ENCODE results near the gene OSM.

GRCh38 chr22:30219049-30219654, 47.5 kb downstream of the OSM start:
- TF ChIP-seq FOXK2 (IDR thresholded peaks at IDR 0.05): no peak
- TF ChIP-seq FOXA1 (IDR thresholded peaks at IDR 0.05): no peak
- no peak for TF ChIP-seq ARNT (IDR thresholded peaks at IDR 0.05)
- TF ChIP-seq NFRKB (IDR thresholded peaks at IDR 0.05): no peak
- TF ChIP-seq ELF4 (IDR thresholded peaks at IDR 0.05): no peak
- no peak for TF ChIP-seq SUZ12 (IDR thresholded peaks at IDR 0.05)
- no peak for TF ChIP-seq BHLHE40 (IDR thresholded peaks at IDR 0.05; ENCODE audit: borderline replicate concordance)
- no peak for TF ChIP-seq HDGF (IDR thresholded peaks at IDR 0.05; ENCODE audit: borderline replicate concordance)
- no peak for TF ChIP-seq LEF1 (IDR thresholded peaks at IDR 0.05; ENCODE audit: borderline replicate concordance)
- TF ChIP-seq SP1 (IDR thresholded peaks at IDR 0.05): no peak
- TF ChIP-seq, protein P1, sequence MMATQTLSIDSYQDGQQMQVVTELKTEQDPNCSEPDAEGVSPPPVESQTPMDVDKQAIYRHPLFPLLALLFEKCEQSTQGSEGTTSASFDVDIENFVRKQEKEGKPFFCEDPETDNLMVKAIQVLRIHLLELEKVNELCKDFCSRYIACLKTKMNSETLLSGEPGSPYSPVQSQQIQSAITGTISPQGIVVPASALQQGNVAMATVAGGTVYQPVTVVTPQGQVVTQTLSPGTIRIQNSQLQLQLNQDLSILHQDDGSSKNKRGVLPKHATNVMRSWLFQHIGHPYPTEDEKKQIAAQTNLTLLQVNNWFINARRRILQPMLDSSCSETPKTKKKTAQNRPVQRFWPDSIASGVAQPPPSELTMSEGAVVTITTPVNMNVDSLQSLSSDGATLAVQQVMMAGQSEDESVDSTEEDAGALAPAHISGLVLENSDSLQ (IDR thresholded peaks at IDR 0.05): no peak
- no peak for TF ChIP-seq ZNF384 (IDR thresholded peaks at IDR 0.05)
- TF ChIP-seq FOXM1 (IDR thresholded peaks at IDR 0.05; ENCODE audit: borderline replicate concordance): no peak
- no peak for TF ChIP-seq CTBP1 (IDR thresholded peaks at IDR 0.05; ENCODE audit: borderline replicate concordance)

Data from HEK293T (cell line).